Ishikawa (cell line): ENCODE data around the gene PLA2G6.
A peak's percentile ranks its signal among the peaks of the same experiment; 100 is the strongest.

ENCODE experiments used
- CEBPB ChIP-seq: IDR thresholded peaks from 2 replicates; pipeline ENCODE4 v1.6.1; 2012
- CREB1 ChIP-seq: IDR thresholded peaks from 2 replicates; pipeline ENCODE4 v1.6.1; 2012; ENCODE audit warnings: low read depth
- EGR1 ChIP-seq: IDR thresholded peaks from 2 replicates; pipeline ENCODE4 v1.6.1; 2012
- EP300 ChIP-seq: IDR thresholded peaks from 2 replicates; pipeline ENCODE4 v1.6.1; 2012; ENCODE audit warnings: borderline replicate concordance
- FOXM1 ChIP-seq: IDR thresholded peaks from 2 replicates; pipeline ENCODE4 v1.6.1; 2012; ENCODE audit warnings: low read depth, borderline replicate concordance
- MAX ChIP-seq: IDR thresholded peaks from 2 replicates; pipeline ENCODE4 v1.6.1; 2012
- NFIC ChIP-seq: IDR thresholded peaks from 2 replicates; pipeline ENCODE4 v1.6.1; 2012
- RAD21 ChIP-seq: IDR thresholded peaks from 2 replicates; pipeline ENCODE4 v1.6.1; 2012; ENCODE audit warnings: low read depth
- TAF1 ChIP-seq: IDR thresholded peaks from 2 replicates; pipeline ENCODE4 v1.6.1; 2012; ENCODE audit warnings: low read depth, mild to moderate bottlenecking
- TCF12 ChIP-seq: IDR thresholded peaks from 2 replicates; pipeline ENCODE4 v1.6.1; 2012; ENCODE audit warnings: low read depth
- TEAD4 ChIP-seq: IDR thresholded peaks from 2 replicates; pipeline ENCODE4 v1.6.1; 2012
- USF1 ChIP-seq: IDR thresholded peaks from 2 replicates; pipeline ENCODE4 v1.6.1; 2012
- YY1 ChIP-seq: IDR thresholded peaks from 2 replicates; pipeline ENCODE4 v1.6.1; 2012; ENCODE audit warnings: low read depth
- ZBTB7A ChIP-seq: IDR thresholded peaks from 2 replicates; pipeline ENCODE4 v1.6.1; 2012; ENCODE audit warnings: low read depth
- TF ChIP-seq, protein P1 (sequence below): IDR thresholded peaks from 2 replicates; pipeline ENCODE4 v1.6.1; 2012; ENCODE audit warnings: low read depth, mild to moderate bottlenecking

PLA2G6 gene

GRCh38 chr22:38180841-38181452 lies 683 bp downstream of the PLA2G6 start:
- TF ChIP-seq TAF1, result no peak
- TF ChIP-seq TCF12, result 0 out of 2 replicates have a peak, but pooled peaks have one; percentile 20
- TF ChIP-seq, protein P1, sequence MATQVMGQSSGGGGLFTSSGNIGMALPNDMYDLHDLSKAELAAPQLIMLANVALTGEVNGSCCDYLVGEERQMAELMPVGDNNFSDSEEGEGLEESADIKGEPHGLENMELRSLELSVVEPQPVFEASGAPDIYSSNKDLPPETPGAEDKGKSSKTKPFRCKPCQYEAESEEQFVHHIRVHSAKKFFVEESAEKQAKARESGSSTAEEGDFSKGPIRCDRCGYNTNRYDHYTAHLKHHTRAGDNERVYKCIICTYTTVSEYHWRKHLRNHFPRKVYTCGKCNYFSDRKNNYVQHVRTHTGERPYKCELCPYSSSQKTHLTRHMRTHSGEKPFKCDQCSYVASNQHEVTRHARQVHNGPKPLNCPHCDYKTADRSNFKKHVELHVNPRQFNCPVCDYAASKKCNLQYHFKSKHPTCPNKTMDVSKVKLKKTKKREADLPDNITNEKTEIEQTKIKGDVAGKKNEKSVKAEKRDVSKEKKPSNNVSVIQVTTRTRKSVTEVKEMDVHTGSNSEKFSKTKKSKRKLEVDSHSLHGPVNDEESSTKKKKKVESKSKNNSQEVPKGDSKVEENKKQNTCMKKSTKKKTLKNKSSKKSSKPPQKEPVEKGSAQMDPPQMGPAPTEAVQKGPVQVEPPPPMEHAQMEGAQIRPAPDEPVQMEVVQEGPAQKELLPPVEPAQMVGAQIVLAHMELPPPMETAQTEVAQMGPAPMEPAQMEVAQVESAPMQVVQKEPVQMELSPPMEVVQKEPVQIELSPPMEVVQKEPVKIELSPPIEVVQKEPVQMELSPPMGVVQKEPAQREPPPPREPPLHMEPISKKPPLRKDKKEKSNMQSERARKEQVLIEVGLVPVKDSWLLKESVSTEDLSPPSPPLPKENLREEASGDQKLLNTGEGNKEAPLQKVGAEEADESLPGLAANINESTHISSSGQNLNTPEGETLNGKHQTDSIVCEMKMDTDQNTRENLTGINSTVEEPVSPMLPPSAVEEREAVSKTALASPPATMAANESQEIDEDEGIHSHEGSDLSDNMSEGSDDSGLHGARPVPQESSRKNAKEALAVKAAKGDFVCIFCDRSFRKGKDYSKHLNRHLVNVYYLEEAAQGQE, result no peak
- no peak; the same call in 1 of the 2 replicates for TF ChIP-seq MAX
- TF ChIP-seq EP300, result no peak
- TF ChIP-seq EGR1, result no peak
- no peak for TF ChIP-seq TEAD4
- TF ChIP-seq USF1, result peak; percentile 70
- TF ChIP-seq CREB1, result no peak
- no peak for TF ChIP-seq FOXM1
- TF ChIP-seq RAD21, result no peak
- no peak for TF ChIP-seq CEBPB
- TF ChIP-seq NFIC, result no peak
- no peak for TF ChIP-seq YY1
- 0 out of 2 replicates have a peak, but pooled peaks have one; percentile 4 for TF ChIP-seq ZBTB7A

GRCh38 chr22:38177926-38178604 lies 3.6 kb downstream of the PLA2G6 start:
- TF ChIP-seq ZBTB7A (no peak), EP300 (peak; percentile 55; the same call in 1 of the 2 replicates), TAF1 (no peak; the same call in 1 of the 2 replicates), TCF12 (peak; percentile 73), MAX (peak; percentile 67), USF1 (peak; percentile 36), RAD21 (peak; percentile 23; the same call in 1 of the 2 replicates), EGR1 (no peak), TEAD4 (peak; percentile 86), NFIC (no peak)

GRCh38 chr22:38177044-38177443 lies 4.6 kb downstream of the PLA2G6 start:
- no peak for TF ChIP-seq RAD21
- TF ChIP-seq TCF12, result no peak
- TF ChIP-seq, protein P1, result no peak
- no peak for TF ChIP-seq ZBTB7A
- no peak for TF ChIP-seq TEAD4
- no peak for TF ChIP-seq CREB1
- TF ChIP-seq EGR1, result no peak
- no peak for TF ChIP-seq MAX
- TF ChIP-seq NFIC, result no peak
- no peak for TF ChIP-seq YY1
- no peak; the same call in 1 of the 2 replicates for TF ChIP-seq TAF1
- no peak for TF ChIP-seq USF1
- TF ChIP-seq CEBPB, result no peak
- TF ChIP-seq FOXM1, result no peak
- no peak for TF ChIP-seq EP300

DNA sequence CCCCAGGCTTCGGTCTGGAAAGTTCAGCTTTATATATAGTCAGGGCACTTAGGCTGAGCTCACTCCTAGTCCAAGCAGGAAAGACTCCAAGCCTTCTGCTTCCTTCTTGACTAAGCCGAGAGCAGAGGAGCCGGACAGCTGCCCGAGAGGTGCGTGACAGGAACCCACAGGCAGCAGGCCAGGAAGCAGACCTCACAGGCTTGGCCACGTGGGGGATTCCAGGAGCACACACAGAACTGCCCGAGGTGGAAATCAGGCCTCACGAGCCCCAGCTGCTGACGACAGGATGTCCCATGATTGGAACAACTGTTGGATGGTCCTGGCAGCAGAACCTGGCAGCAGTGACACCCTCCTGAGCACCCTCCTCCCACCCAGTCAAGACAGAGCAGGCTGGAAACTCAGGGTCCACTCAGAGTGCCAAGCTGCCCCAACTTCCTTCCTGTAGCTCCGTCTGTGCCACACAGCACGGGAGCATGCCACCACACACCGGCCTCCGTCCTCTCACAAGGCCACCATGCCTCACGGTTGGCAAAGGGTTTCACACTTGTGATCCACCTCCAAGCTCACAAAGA lies 5.4 kb downstream of the PLA2G6 start:
- TF ChIP-seq MAX, result no peak
- TF ChIP-seq CREB1, result no peak
- TF ChIP-seq TCF12, result no peak
- TF ChIP-seq EGR1, result no peak
- no peak for TF ChIP-seq ZBTB7A
- no peak for TF ChIP-seq TAF1
- no peak for TF ChIP-seq NFIC
- no peak for TF ChIP-seq EP300
- TF ChIP-seq CEBPB, result no peak
- TF ChIP-seq, protein P1, result no peak
- no peak for TF ChIP-seq YY1
- TF ChIP-seq USF1, result no peak
- no peak for TF ChIP-seq TEAD4
- no peak for TF ChIP-seq FOXM1
- no peak for TF ChIP-seq RAD21
